ENCODE results near the gene PRKG1.

Gene PRKG1

DNA sequence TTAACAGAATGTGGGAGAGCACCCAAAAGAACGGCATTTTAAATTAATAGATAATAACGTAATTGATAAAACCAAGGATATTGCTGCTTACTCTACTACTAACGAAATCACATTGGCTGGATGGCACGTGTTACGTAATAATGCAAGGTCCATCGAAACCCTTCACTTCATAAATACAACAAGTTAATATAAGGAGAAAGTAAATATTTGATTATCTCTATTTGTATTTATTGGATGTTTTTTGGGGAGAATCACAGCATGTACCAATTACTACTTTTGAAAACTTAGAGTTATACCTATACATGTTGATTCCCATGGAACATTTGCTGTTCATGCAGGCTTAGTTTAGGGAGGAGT, 1.6 kb downstream of the PRKG1 start:
- no peak for DNase-seq (ENCODE audit: low read depth in 1 of 2, low spot score in 1 of 2)

- no peak for DNase-seq (ENCODE audit: low read depth in 1 of 2, low spot score in 1 of 2)
Measured at GRCh38 chr10:51076299-51076841, 2.1 kb downstream of the PRKG1 start.

DNA sequence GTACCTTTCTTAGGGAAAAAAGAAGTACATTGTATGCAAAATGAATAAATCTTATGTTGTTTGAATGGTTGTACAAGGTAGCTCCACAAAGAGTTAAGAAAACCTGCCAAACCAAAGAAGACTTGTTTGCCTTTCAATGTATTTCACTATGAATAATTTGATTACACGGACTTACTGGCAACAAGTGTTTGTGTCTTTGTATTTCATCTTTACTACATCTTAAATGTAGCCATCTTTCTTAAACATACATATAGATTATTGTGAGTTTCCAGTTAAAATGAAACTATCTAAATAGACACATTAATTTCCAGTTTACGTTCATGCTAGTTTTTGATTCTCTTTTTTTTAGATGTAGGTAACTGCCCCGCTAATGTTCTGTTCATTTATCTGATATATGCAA, 2.8 kb downstream of the PRKG1 start:
- no peak for DNase-seq (ENCODE audit: low read depth in 1 of 2, low spot score in 1 of 2)

DNA sequence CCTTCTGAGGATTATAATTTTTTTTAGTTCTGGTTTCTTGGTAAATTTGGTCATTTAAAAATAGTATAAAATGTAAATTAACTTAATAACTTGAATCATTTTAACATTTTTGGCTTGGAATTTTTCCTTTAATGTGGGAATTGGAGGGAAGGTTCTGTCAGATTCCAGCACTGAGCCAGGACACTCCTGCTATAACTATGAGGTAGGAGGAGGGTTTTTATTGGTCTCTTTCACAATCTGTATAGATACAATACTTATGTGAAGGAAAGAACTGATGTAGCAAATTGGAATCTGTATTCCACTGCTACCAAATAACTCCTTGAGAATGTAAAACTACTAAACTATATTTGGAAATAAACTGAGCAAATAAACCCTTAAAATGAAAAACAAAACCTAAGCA, 3.2 kb downstream of the PRKG1 start:
- no peak for DNase-seq (ENCODE audit: low read depth in 1 of 2, low spot score in 1 of 2)

GRCh38 chr10:51079331-51079730, 5.0 kb downstream of the PRKG1 start:
- no peak for DNase-seq (ENCODE audit: low read depth in 1 of 2, low spot score in 1 of 2)

GRCh38 chr10:51079766-51080165, 5.5 kb downstream of the PRKG1 start:
- no peak for DNase-seq (ENCODE audit: low read depth in 1 of 2, low spot score in 1 of 2)

DNA sequence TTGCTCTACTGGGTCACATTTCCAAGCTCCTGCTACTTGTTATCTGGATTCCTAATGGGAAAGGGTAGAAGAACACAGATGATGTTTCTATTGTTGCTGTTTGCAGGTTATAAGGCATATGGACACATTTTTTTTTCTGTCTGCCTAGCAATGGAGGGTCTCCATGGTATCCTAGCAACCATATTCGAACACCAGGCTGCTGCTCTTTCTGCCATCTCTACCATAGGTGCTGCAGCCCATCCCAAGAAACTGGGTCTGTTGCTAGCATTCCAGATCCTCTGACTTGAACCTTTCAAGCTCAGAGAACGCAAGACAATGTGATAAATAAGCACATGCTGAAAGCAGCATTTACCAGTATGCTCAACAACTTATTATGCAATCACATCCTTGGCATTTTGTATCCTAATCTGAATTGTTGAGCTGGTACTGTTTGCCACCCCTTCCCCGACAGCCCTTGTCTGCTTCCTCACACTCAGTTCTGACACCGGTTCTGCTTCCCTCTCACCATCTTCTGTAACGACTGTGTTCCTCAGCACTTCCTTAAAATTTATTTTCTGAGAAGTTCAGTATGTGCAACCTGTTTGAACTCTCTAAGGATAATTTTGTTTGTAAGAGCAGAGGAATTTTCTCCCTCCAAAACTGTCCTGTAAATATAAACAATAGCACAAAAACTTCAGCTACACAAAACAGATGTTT, 6.2 kb downstream of the PRKG1 start:
- no peak for DNase-seq (ENCODE audit: low read depth in 1 of 2, low spot score in 1 of 2)

DNA sequence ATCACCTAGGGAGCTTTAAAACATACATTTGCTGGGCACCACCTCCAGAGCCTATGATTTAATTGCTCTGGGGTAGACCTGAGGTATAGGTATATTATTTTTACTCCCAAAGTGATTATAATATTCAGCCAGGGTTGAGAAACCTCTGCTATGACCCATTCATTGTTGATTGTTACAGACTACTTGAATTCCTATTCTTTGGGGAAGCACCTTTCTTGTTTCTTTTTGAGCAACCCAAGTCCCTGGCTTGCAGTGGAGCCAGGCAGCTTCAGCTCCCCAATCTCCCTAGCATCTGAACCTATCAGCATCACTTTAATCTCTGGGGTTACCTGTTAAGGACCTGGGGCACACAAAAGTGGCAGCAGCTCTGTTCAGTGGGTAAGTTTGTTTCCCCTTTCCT, 8.6 kb downstream of the PRKG1 start:
- DNase-seq (ENCODE audit: low read depth in 1 of 2, low spot score in 1 of 2) = no peak

DNA sequence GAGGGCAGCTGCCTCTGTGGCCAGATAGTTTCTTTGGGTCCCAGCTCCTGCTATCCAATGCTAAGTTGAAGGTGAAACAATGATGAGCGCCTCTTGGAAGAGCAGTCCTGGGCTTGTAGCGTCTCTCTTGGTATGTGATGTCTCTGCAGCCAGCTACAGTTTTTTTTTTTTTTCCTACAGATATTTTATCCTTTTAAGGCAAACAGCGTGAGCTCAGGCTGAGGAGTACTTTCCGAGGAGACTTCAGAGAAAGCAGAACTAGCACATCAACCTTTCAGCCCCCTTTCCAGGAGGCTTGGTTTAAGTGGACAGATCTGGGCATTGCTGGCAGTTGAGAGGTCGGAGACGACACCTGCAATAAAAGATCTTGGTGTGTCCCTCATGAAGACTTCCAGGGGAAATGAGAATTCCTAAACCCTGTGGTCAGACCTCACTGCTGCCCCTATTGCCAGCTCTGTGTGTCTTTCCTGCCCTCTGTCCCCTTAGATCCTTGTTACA, 9.1 kb downstream of the PRKG1 start:
- no peak for DNase-seq (ENCODE audit: low read depth in 1 of 2, low spot score in 1 of 2)

- DNase-seq (ENCODE audit: low read depth in 1 of 2, low spot score in 1 of 2) = no peak
Measured at GRCh38 chr10:51085204-51085603, 10.9 kb downstream of the PRKG1 start.

- no peak for DNase-seq (ENCODE audit: low read depth in 1 of 2, low spot score in 1 of 2)
Measured at GRCh38 chr10:51086710-51087109, 12.4 kb downstream of the PRKG1 start.

- no peak for DNase-seq (ENCODE audit: low read depth in 1 of 2, low spot score in 1 of 2)
Measured at GRCh38 chr10:51087114-51087513, 12.8 kb downstream of the PRKG1 start.

- DNase-seq (ENCODE audit: low read depth in 1 of 2, low spot score in 1 of 2) = no peak
Measured at GRCh38 chr10:51090190-51090589, 15.9 kb downstream of the PRKG1 start.

GRCh38 chr10:51092402-51092801, 18.1 kb downstream of the PRKG1 start:
- no peak for DNase-seq (ENCODE audit: low read depth in 1 of 2, low spot score in 1 of 2)

DNA sequence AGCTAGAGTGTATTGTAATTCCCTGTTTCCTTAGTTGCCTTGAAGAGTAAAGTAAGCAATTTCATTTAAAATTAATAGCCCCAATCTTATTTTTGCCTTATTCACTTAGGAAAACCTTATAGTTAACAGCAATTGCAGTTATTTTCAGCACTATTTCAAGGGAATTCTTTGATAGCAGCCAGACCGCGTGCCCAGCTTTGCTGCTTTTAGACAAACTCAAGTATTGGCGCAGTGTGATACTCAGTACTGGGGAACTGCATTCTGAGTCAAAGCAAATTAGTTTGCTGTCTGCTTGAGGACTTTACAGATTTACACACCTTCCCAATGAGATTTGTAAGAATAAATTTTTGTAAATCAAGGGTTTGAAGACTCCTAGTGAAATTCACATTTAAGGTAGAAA, 21.2 kb downstream of the PRKG1 start:
- DNase-seq (ENCODE audit: low read depth in 1 of 2, low spot score in 1 of 2) = no peak

DNA sequence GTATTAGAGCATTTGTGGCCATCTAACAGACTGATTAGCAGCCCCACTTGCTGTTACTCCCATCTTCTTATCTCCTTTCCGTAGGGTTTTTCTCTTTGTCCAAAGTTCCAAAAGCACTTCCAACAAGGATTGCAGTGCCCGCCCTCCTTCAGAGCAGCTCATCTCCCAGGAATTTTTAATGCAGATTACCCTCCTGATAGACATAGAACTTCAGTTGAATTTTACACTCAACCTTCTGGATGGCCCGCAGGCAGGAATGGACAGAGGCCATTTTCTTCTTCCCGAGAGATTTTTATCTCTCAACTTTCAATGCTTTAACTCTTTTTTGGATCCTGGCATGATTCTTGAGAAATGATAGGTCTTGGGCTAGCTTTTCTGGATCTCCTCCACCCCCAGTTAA, 23.3 kb downstream of the PRKG1 start:
- no peak for DNase-seq (ENCODE audit: low read depth in 1 of 2, low spot score in 1 of 2)

- no peak for DNase-seq (ENCODE audit: low read depth in 1 of 2, low spot score in 1 of 2)
Measured at GRCh38 chr10:51100221-51100620, 25.9 kb downstream of the PRKG1 start.

GRCh38 chr10:51103554-51104217, 29.4 kb downstream of the PRKG1 start:
- DNase-seq (ENCODE audit: low read depth in 1 of 2, low spot score in 1 of 2) = no peak

DNA sequence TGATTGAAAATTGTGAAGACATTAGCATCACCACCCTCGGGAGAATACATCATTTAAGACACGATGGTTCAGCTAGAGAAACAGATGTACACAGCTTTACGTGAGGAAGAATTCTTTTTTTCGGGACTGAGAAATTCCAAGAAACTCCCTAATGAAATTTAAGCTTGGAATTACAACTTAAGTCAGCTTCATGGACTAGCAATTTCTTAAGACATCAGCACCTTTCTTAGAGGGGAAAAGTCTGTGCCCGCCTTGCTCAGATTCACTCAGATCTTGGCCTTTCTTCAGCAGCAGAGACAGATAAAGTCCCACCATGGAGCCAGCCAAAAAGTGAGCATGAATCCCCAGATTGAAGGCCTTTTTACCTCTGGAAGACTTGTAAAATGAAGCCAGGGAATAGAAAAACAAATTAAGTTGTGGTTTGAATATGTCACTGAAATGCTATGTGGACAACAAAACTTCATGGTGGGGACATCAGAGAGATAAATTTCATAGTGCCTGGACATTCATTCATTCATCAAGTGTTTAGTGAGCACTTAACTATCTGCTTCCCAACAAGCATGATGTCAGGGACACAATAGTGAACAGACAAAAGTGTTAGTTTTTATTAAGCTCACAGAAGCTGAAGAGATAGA, 32.1 kb downstream of the PRKG1 start:
- DNase-seq (ENCODE audit: low read depth in 1 of 2, low spot score in 1 of 2) = no peak

GRCh38 chr10:51108406-51108805, 34.1 kb downstream of the PRKG1 start:
- no peak for DNase-seq (ENCODE audit: low read depth in 1 of 2, low spot score in 1 of 2)

- DNase-seq (ENCODE audit: low read depth in 1 of 2, low spot score in 1 of 2) = no peak
Measured at GRCh38 chr10:51109801-51110533, 35.7 kb downstream of the PRKG1 start.

GRCh38 chr10:51112013-51112412, 37.7 kb downstream of the PRKG1 start:
- no peak for DNase-seq (ENCODE audit: low read depth in 1 of 2, low spot score in 1 of 2)

Data from activated CD4-positive, alpha-beta T cell treated with anti-CD3 and anti-CD28 coated beads, Interleukin-2, amount 50 U/mL, for 24 hours (primary cell).